T-helper 2 cell treated with Interferon-gamma antibody and Interleukin-4, amounts not matched to agents 100 ng/mL and 5 ng/mL, for 36 hours (primary cell): ENCODE results near the gene CNTNAP3. TPM values are rescaled to one million over a fixed set of nuclear protein-coding genes. Genes with fewer than 3 reads are reported as not detected.
"Not testable (repeated sequence)": the region's sequence is repeated elsewhere in the genome, so short reads cannot be mapped to it uniquely, and the experiment has no call there.

Experiments used
- intact Hi-C: fragments of 100-400 bp; cut with micrococcal nuclease; formaldehyde crosslinking; loops from one replicate; pipeline ENCODE4 v1.15.1; 2023
- total RNA-seq: library from RNA; stranded (reverse); gene quantifications from 2 replicates; pipeline ENCODE4 v1.2.3, GENCODE V29; 2022

CNTNAP3 gene
- total RNA-seq, 1 donor from 2014 or later = not detected

GRCh38 chr9:39073537-39073936 is 214.4 kb downstream of the CNTNAP3 start:
- intact Hi-C loops = not testable (repeated sequence)

DNA sequence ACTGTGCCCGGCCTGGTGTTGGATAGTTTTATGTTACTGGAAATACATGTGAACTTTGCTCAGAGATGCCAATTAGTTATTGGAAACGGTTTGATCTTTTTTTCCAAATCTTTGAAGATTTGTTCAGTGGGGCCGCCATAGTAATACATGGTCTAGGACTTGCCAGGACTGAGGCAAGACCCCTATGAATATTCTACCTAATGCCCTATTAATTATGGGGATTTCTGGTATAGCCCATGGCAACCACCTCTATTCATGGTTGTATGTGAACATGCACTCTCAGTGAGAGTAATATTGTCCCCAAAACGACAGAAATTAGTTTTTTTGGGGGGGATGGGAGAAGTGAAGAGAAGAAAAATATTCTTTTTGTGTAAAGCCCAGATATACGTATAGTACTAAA is 220.3 kb downstream of the CNTNAP3 start:
- intact Hi-C loops = not testable (repeated sequence)

- intact Hi-C loops = not testable (repeated sequence)
Observed at GRCh38 chr9:39062966-39063365, 225.0 kb downstream of the CNTNAP3 start.

DNA sequence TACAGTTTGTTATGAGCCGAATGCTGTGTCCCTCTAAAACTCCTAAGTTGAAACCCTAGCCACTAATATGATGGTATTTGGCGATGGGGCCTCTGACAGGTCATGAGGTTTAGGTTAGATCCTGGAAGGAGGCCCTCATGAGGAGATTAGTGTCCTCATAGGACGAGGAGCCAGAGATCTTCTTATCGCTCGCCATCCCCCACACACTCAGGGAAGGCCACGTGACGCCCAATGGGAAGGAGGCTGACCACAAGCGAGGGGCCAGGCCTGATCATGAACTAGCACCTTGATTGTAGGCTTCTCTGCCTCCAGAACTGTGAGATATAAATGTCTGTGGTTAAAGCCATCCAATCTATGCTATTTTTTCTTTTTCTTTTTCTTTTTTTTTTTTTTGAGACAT is 233.5 kb downstream of the CNTNAP3 start:
- intact Hi-C loops = not testable (repeated sequence)

DNA sequence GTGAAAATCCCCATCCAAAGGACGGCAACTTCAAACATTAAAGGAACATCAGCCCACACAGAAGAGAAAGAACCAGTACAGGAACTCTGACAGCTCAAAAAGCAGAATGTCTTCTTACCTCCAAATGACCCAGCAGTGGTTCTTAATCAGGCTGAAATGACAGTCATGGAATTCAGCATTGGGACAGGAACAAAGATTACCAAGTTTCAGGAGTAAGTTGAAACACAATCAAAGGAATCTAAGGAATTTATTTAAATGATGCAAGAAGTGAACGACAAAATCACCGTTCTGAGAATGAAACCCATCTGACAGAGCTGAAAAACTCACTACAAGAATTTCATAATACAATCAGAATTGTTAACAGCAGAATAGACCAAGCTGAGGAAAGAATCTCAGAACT is 241.1 kb downstream of the CNTNAP3 start:
- intact Hi-C loops = not testable (repeated sequence)

- intact Hi-C loops = not testable (repeated sequence)
Observed at GRCh38 chr9:39042352-39042803, 245.6 kb downstream of the CNTNAP3 start.

GRCh38 chr9:39041774-39042173 is 246.2 kb downstream of the CNTNAP3 start:
- intact Hi-C loops = not testable (repeated sequence)

DNA sequence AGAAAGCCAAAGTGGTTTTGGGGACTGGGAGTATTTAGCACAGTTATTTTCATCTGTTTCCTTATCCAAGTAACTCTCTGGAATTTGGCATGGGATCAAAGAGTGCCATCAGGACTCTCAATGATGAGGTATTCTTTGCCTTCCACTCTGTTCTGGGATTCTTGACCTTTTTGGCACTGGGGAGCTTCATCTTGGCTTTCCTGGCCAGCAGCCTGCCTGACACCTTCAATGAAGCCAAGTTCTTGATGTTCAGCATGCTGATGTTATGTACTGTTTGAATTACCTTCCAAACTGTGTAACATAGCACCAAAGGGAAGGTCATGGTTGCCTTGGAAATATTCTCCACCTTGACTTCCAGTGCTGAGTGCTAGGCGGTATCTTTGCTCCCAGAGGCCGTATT is 248.8 kb downstream of the CNTNAP3 start:
- intact Hi-C loops = not testable (repeated sequence)

- intact Hi-C loops = not testable (repeated sequence)
Observed at GRCh38 chr9:39038221-39038620, 249.7 kb downstream of the CNTNAP3 start.

DNA sequence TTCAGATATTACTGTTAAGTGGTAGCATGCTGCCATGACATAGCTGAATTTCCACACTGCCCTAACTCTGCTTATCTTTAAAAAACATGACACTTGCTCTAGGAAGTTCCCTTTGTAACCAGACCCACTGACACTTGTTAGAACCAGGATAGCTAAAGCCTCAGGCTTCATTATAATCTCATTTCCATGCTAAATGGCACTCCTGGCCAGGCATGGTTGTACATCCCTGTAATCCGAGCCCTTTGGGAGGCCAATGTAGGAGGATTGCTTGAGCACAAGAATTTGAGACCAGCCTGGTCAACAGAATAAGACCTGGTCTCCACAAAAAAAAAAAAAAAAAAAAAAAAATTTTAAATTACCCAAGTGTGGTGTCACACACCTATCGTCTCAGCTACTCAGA is 254.1 kb downstream of the CNTNAP3 start:
- intact Hi-C loops = not testable (repeated sequence)

DNA sequence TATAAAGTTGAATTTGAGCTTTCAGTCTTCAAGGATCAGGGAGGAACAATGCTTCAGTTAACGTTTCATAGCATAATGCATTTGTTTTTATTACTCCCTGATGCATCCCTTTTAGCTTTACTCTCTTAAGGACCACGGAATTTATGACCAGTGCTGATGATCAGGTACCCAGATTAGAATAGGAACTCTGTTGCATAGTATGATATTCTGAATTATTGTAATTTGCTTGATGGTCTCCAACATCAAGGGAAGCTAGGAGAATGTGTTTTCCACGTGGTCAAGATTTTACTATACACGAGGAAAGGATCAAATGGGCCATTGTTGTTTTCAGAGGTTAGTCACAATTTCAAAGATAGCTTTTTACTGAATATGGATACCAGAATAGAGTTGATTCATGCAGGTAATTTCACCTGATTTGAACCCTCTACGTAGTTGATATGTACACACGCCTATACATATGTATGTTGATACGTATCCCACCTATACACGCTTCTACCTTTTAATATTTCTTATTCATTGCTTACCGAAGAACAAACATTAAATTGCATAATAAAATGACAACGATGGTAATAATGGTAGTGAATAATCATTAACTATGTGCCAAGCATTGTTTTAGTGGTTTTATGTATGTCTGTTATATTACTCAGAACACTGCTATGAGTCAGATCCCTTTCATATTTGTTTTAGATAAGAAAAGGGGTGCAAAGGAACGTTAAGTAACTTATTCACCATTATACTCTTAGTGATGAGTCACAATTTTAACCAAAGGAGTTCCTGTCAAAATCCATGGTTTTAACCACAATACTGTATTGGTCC is 257.6 kb downstream of the CNTNAP3 start:
- intact Hi-C loops = not testable (repeated sequence)

DNA sequence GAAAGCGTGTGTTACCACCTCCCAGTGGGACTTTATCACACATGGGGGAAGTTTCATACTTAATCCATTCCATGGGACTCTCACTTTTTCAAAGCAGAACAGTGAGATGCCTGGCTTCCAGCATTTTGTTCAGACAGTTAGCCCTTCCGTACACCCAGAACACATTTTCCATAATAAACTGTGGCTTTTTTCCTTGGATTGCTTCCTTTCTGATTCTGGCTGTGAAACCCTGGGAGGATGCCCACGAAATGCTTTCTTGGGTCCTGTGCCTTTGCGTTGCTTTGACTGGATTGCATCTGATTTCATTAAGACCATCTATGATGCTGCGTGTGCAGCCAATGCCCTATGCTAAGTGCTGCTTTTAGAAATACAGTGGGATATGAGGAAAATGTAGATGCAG is 259.1 kb downstream of the CNTNAP3 start:
- intact Hi-C loops = not testable (repeated sequence)

- intact Hi-C loops = not testable (repeated sequence)
Observed at GRCh38 chr9:39028168-39028567, 259.8 kb downstream of the CNTNAP3 start.

DNA sequence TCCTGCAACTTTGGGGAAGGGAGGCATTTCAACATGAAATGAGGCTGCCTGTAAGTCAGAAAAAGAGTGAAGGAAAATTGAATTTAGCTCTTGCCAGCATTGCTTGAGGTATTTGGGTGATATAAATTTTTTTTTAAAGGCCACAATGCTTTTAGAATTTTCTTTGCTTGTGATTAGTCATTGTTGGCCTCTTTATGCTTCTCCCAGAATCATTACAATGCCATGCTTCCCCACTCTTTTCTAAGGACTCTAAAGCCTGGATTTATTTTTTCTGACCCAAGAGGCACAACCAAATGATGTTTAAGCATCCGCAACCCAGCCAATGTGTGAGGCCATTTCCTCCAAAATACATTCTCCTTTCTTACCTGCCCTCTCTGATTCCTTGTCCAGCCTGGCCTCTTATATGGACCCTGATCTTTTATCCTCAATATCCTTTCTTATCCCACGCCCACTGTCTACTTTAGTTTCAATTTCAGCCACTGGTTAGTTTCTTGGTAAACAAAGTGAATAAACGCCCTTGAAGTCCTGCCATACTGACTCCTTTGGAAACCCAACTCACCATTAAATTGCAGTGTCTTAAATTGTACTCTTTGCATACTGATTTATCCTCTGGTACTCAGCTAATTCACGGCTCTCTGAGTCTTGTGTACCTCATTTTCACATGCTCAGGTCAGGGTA is 261.9 kb downstream of the CNTNAP3 start:
- intact Hi-C loops = not testable (repeated sequence)

Other genes with a start within 250 kb of the CNTNAP3 start
- gene SPATA31A1, start 67.5 kb upstream of the CNTNAP3 start, total RNA-seq = not detected in 2 replicates